HG03139 (cell line): ENCODE results near the gene HECTD1.
"Not testable (repeated sequence)": the region's sequence is repeated elsewhere in the genome, so short reads cannot be mapped to it uniquely, and the experiment has no call there.

Experiments
- ATAC-seq: cut with Tn5 transposase; IDR thresholded peaks from one replicate; pipeline ENCODE4 v1.9.1; 2021; ENCODE audit not compliant: unreplicated experiment

HECTD1 gene

DNA sequence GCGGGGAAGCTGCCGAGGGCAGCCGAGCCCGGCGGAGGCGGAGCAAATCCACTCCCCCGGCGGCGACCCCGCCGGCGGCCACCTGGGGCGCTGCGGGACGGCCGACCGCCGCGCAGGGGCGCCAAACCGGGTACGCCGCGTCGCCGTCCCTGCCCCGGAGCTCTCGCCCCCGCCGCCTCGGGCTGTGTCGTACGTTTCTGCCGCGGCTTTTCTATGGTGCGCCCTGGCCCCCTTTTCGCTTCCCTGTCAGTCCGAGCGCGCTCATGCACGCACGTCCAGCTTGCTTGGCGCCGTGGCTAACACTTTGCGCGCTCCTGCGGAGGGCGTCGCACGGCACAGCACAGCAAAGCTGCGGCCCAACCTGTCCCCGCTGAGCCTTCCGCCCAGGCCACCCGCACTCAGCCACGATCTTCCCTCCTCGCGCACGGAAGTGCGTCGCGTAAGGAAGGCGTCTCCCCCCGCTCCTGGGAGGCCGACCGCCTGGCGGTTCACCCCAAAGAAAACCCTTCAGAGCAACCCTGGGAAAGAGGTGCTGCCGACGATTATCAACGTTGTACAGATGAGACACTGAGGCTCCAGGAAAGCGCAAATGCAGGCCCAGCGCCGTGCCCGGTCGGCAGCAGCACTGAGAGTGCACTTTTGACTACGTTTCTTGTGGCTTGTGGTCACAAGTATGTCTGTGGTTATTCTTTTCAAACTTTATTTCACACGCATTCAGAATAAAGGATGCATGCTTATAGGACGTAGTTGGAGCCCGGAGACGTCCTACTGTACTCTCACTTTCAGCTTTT lies at the start of gene HECTD1:
HECTD1 (minus strand) TSS at position 39 of the 791 bp plus-strand sequence. CDS start 1,857 bp downstream, outside the sequence.
- peak; percentile 60 for ATAC-seq

DNA sequence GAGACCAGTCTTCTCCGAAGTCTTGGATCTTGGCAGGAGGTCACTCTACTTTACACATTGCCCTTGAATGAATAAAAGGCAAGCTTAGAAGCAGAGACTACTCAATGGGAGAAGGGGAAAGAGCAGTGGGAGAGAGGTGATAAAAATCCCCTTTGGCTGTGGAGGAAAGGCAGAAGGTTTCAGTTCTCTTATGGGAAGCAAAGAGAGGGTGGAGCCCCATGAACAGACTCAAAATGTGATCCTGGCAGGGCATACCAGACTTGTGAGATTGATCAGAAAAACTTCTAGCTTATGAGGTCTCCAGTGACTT lies 49.6 kb upstream of the HECTD1 start:
- ATAC-seq: no peak

- ATAC-seq: no peak
Measured at GRCh38 chr14:31256534-31257243, 49.1 kb upstream of the HECTD1 start.

DNA sequence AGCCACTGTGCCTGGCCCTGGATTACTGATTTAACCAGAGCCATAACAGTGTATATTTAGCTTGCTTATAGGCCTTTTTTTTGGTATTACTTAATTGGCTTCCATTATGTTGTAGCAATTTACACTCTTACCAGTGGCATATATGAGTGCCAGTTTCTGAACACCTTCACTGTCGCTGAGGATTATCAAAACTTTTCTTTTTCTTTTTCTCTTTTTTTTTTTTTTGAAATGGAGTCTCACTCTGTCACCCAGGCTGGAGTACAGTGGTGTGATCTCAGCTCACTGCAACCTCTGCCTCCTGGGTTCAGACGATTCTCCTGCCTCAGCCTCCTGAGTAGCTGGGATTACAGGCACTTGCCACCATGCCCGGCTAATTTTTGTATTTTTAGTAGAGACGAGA lies 48.3 kb upstream of the HECTD1 start:
- ATAC-seq: not testable (repeated sequence)

DNA sequence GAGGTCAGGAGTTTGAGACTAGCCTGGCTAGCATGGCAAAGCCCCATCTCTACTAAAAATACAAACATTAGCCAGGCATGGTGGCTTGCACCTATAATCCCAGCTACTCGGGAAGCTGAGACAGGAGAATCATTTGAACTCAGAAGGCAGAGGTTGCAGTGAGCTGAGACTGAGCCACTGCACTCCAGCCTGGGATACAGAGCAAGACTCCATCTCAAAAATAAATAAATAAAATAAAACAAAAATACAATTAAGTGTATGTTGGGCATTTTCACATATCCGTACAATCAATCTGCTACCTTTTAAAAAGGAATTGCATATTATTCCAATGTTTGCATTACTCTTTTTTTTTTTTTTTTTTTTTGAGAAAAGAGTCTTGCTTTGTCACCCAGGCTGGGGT lies 47.7 kb upstream of the HECTD1 start:
- no peak for ATAC-seq

- no peak for ATAC-seq
Measured at GRCh38 chr14:31253746-31254471, 46.3 kb upstream of the HECTD1 start.

GRCh38 chr14:31252865-31253264 lies 45.3 kb upstream of the HECTD1 start:
- ATAC-seq: no peak

GRCh38 chr14:31251028-31251958 lies 43.7 kb upstream of the HECTD1 start:
- ATAC-seq: no peak

DNA sequence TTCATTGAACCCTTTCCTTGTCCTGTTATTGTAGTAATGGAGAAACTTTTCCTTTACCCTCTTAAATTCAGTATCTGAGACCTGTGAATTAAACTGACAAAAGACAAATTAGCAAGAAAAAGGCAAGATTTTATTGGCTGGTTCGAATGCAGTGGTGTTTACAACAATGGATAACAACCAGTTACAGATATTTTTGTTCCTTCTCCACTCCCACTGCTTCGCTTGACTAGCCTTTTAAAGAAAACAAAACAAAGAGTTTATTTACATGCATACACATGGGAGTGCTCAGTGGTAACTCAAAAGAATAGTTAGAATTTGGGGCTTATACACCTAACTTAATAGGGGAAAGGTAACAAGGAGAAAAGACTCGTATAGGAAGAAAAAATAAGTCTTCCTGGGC lies 37.0 kb upstream of the HECTD1 start:
- no peak for ATAC-seq

GRCh38 chr14:31243860-31244259 lies 36.3 kb upstream of the HECTD1 start:
- no peak for ATAC-seq

DNA sequence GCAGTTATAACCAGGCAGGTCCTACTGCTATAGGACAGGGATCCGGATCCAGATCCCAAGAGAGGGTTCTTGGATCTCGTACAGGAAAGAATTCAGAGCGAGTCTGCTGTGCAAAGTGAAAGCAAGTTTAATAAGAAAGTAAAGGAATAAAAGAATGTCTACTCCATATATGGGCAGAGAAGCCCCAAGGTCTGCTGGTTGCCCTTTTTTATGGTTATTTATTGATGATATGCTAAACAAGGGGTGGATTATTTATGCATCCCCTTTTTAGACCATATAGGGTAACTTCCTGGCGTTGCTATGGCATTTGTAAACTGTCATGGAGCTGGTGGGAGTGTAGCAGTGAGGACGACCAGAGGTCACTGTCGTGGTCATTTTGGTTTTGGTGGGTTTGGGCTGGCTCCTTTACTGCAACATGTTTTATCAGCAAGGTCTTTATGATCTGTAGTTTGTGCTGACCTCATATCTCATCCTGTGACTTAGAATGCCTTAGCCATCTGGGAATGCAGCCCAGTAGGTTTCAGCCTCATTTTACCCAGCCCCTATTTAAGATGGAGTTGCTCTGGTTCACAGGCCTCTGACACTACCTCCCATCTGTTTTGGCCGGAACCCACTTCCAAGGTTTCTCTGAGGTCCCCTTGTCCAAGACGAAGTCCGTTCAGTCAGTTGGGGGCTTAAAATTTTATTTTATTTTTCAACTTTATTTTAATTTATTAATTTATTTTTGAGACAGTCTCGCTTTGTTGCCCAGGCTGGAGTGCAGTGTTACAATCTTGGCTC lies 34.8 kb upstream of the HECTD1 start:
- not testable (repeated sequence) for ATAC-seq

- no peak for ATAC-seq
Measured at GRCh38 chr14:31241450-31242114, 34.0 kb upstream of the HECTD1 start.

GRCh38 chr14:31239741-31240140 lies 32.1 kb upstream of the HECTD1 start:
- no peak for ATAC-seq

DNA sequence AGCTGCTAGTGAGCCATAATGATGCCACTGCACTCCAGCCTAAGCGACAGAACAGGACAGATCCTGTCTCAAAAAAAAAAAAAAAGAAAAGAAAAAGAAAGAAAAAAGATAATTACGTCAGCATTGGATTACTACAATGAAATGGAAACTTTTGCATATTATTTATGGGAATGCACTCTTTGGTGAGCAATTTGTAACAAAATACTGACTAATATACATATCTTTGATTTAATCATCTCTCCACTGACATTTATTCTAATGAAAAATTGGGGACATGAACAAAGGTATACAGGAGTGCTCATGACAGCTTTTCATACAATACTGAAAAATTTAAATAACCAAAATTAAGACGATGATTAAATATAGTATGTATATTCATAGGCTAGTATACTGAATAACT lies 27.9 kb upstream of the HECTD1 start:
- ATAC-seq: no peak

DNA sequence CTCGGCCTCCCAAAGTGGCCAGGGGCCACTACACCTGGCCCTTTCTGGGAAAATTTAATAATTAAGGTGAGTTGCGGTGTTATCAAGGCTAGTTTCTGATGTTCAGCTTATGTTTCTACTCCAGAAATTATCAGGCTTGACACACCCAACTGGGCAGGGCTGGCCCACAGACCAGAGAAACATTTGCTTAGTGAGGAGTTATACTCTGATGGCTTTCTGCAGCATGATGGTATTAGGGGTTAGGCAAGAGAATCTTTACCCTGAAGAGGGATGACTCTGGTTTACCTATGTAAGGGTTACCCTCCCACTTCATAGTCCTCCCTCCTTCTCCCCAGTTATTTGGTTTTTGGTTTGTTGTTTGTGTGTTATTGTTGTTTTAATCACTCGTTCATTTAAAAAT lies 24.5 kb upstream of the HECTD1 start:
- ATAC-seq: no peak

- not testable (repeated sequence) for ATAC-seq
Measured at GRCh38 chr14:31231272-31231671, 23.7 kb upstream of the HECTD1 start.

- ATAC-seq: no peak
Measured at GRCh38 chr14:31230573-31230958, 23.0 kb upstream of the HECTD1 start.

DNA sequence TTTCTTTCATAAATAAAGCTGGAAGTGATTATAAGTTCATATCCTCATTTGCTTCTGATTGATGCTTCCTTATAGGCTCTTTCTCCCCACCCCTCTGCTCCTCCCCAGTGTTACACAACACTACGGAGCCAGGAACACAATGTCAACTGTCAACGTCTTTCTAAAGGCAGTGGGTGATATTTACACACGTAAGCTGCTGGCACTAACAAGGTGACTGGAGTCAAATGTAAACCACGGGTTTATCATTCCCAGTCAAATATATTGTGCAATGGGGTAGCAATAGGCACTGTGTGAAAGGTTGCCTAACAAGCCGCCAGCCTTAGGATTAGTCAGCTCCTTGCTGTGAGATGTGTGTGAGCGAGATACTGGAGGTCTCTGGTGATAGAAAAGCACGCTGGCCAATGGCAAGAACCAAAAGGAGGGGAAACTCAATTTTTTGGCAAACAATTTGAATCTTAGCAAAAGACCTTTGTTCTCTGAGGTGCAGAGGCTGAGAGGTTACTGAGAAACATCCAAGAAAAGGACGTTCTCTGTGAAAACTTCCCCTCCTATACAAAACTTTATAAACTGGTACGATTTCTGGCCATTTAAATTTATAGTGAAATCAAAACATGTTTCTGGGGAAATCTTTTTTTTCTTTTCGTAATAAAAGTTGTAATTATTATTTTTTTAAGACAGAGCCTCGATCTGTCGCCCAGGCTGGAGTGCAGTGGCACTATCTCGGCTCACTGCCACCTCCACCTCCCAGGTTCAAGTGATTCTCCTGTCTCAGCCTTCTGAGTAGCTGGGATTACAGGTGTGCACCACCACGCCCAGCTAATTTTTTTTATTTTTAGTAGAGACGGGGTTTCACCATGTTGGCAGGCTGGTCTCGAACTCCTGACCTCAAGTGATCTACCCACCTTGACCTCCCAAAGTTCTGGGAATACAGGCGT lies 22.3 kb upstream of the HECTD1 start:
- ATAC-seq: no peak
